Mesodermal cell (in vitro differentiated cells): ENCODE measurements around the gene WDR45B.
"Not testable (repeated sequence)": the region's sequence is repeated elsewhere in the genome, so short reads cannot be mapped to it uniquely, and the experiment has no call there.

Experiments used
- H3K27ac ChIP-seq: 2 replicates; pipeline ENCODE4 v1.7.0; 2013; ENCODE audit warnings: mild to moderate bottlenecking, low read depth, low read length, moderate library complexity; ENCODE audit not compliant: severe bottlenecking
- H3K36me3 ChIP-seq: 2 replicates; pipeline ENCODE4 v1.7.1; 2013; ENCODE audit warnings: mild to moderate bottlenecking, low read length, moderate library complexity; ENCODE audit not compliant: control insufficient read depth, insufficient read depth
- H3K4me1 ChIP-seq: one replicate; pipeline ENCODE4 v1.7.1; 2013; ENCODE audit warnings: mild to moderate bottlenecking, low read length; ENCODE audit not compliant: insufficient read depth, control insufficient read depth, poor library complexity, severe bottlenecking
- H3K4me3 ChIP-seq: 2 replicates; pipeline ENCODE4 v1.7.0; 2013; ENCODE audit warnings: low read length, control low read depth, mild to moderate bottlenecking; ENCODE audit not compliant: insufficient read depth, poor library complexity, severe bottlenecking; ENCODE audit errors: extremely low read depth
- H3K9me3 ChIP-seq: 2 replicates; pipeline ENCODE4 v1.7.1; 2013; ENCODE audit warnings: mild to moderate bottlenecking, low read length, moderate library complexity; ENCODE audit not compliant: control insufficient read depth
- WGBS, 2 experiments: methylation state at CpG; one replicate each; pipeline ENCODE4 v1.1.5; 2013; ENCODE audit warnings: missing lambda C conversion rate in 2 of 2; ENCODE audit not compliant: insufficient coverage in 2 of 2; 5-methylcytosine and 5-hydroxymethylcytosine counted together

WDR45B gene

GRCh38 chr17:82590216-82590615 lies 58.0 kb downstream of the WDR45B start:
- peaks cover 11% of the 10 kb centered on the region for H3K4me1 ChIP-seq
- H3K27ac ChIP-seq: no peak overlapping the region
- H3K36me3 ChIP-seq: peaks cover 73% of the 10 kb centered on the region
- H3K9me3 ChIP-seq: no peaks in the 10 kb centered on the region
- H3K4me3 ChIP-seq: no peak overlapping the region
- WGBS, 2 experiments: 95 to 100% methylated on average over 3 to 4 of the region's 6 CpGs

GRCh38 chr17:82589851-82590180 lies 58.4 kb downstream of the WDR45B start:
- H3K4me1 ChIP-seq: peaks cover 11% of the 10 kb centered on the region
- no peak overlapping the region for H3K27ac ChIP-seq
- peaks cover 74% of the 10 kb centered on the region for H3K36me3 ChIP-seq
- H3K4me3 ChIP-seq: no peak overlapping the region
- no peaks in the 10 kb centered on the region for H3K9me3 ChIP-seq
- 94 to 97% methylated on average over 5 to 6 of the region's 6 CpGs for WGBS, 2 experiments

GRCh38 chr17:82588266-82589175 lies 59.7 kb downstream of the WDR45B start:
- peaks cover 6% of the 10 kb centered on the region for H3K4me1 ChIP-seq
- peaks cover 77% of the 10 kb centered on the region for H3K36me3 ChIP-seq
- no peak overlapping the region for H3K4me3 ChIP-seq
- H3K27ac ChIP-seq: no peak overlapping the region
- no peaks in the 10 kb centered on the region for H3K9me3 ChIP-seq
- 93 to 96% methylated on average over 20 to 21 of the region's 27 CpGs for WGBS, 2 experiments

GRCh38 chr17:82587234-82588086 lies 60.8 kb downstream of the WDR45B start:
- H3K27ac ChIP-seq: no peak overlapping the region
- H3K36me3 ChIP-seq: peaks cover 87% of the 10 kb centered on the region
- H3K4me3 ChIP-seq: no peak overlapping the region
- WGBS, 2 experiments: 95 to 97% methylated on average over 33 to 43 of the region's 47 CpGs
- no peaks in the 10 kb centered on the region for H3K9me3 ChIP-seq
- H3K4me1 ChIP-seq: peaks cover 3% of the 10 kb centered on the region

- peaks cover 87% of the 10 kb centered on the region for H3K36me3 ChIP-seq
- 90 to 96% methylated on average over 9 to 13 of the region's 21 CpGs for WGBS, 2 experiments
Observed at GRCh38 chr17:82586576-82587233, 61.5 kb downstream of the WDR45B start.

GRCh38 chr17:82585935-82586575 lies 62.2 kb downstream of the WDR45B start:
- WGBS, 2 experiments: 94 to 97% methylated on average over 20 to 21 of the region's 23 CpGs

More at GRCh38 chr17:82586576-82587233, 61.5 kb downstream of the WDR45B start:
- Histone ChIP-seq H3K4me1 (no peaks in the 10 kb centered on the region), H3K9me3 (no peaks in the 10 kb centered on the region), H3K27ac (no peak overlapping the region), H3K4me3 (no peak overlapping the region)

GRCh38 chr17:82583720-82584234 lies 64.5 kb downstream of the WDR45B start:
- WGBS, 2 experiments: 94 to 97% methylated on average over 25 to 28 of the region's 28 CpGs
- H3K27ac ChIP-seq: no peak overlapping the region
- H3K4me3 ChIP-seq: no peak overlapping the region
- H3K4me1 ChIP-seq: no peaks in the 10 kb centered on the region
- no peaks in the 10 kb centered on the region for H3K9me3 ChIP-seq
- peaks cover 83% of the 10 kb centered on the region for H3K36me3 ChIP-seq

More at GRCh38 chr17:82585935-82586575, 62.2 kb downstream of the WDR45B start:
- not testable (repeated sequence) for H3K9me3 ChIP-seq, H3K4me3 ChIP-seq, H3K4me1 ChIP-seq, H3K27ac ChIP-seq
- peaks cover 86% of the 10 kb centered on the region for H3K36me3 ChIP-seq

GRCh38 chr17:82582709-82583108 lies 65.5 kb downstream of the WDR45B start:
- no peaks in the 10 kb centered on the region for H3K4me1 ChIP-seq
- no peak overlapping the region for H3K4me3 ChIP-seq
- H3K36me3 ChIP-seq: peaks cover 83% of the 10 kb centered on the region
- 96 to 97% methylated on average over 9 to 10 of the region's 11 CpGs for WGBS, 2 experiments
- H3K27ac ChIP-seq: no peak overlapping the region
- H3K9me3 ChIP-seq: no peaks in the 10 kb centered on the region

- Histone ChIP-seq H3K9me3 (no peaks in the 10 kb centered on the region), H3K36me3 (peaks cover 83% of the 10 kb centered on the region), H3K27ac (no peak overlapping the region), H3K4me1 (no peaks in the 10 kb centered on the region), H3K4me3 (no peak overlapping the region)
- WGBS, 2 experiments: 95 to 97% methylated on average over 7 to 8 of the region's 8 CpGs
Observed at GRCh38 chr17:82582213-82582612, 66.0 kb downstream of the WDR45B start.

- H3K4me3 ChIP-seq, H3K9me3 ChIP-seq, H3K27ac ChIP-seq, H3K4me1 ChIP-seq: not testable (repeated sequence)
- 80 to 89% methylated on average over 1 to 4 of the region's 4 CpGs for WGBS, 2 experiments
- H3K36me3 ChIP-seq: peaks cover 82% of the 10 kb centered on the region
Observed at GRCh38 chr17:82579969-82580368, 68.3 kb downstream of the WDR45B start.
